Left kidney (tissue), 2 donors: ENCODE data around the gene MAD1L1. TPM values are rescaled to one million over a fixed set of nuclear protein-coding genes. Genes with fewer than 3 reads are reported as not detected.
"Not testable (repeated sequence)": the region's sequence is repeated elsewhere in the genome, so short reads cannot be mapped to it uniquely, and the experiment has no call there.

Source experiments
- DNase-seq: peaks from one replicate; pipeline ENCODE4 v3.0.0-alpha.2; 2013
- polyA plus RNA-seq: library from polyadenylated mRNA; unstranded; fragments of 120-200 nt; gene quantifications from one replicate; pipeline ENCODE4 v1.2.1, GENCODE V29; 2013; ENCODE audit not compliant: insufficient read length

The MAD1L1 gene
- polyA plus RNA-seq, 1 donor, result 21.8 TPM

- DNase-seq, result no peak
Observed at GRCh38 chr7:2044883-2045471, 187.8 kb downstream of the MAD1L1 start.

GRCh38 chr7:2044311-2044882, 188.3 kb downstream of the MAD1L1 start:
- DNase-seq, result no peak

GRCh38 chr7:2043316-2044039, 189.3 kb downstream of the MAD1L1 start:
- DNase-seq, result no peak

GRCh38 chr7:2042650-2043049, 190.1 kb downstream of the MAD1L1 start:
- no peak for DNase-seq

- DNase-seq, result no peak
Observed at GRCh38 chr7:2041496-2042367, 191.0 kb downstream of the MAD1L1 start.

GRCh38 chr7:2040893-2041270, 191.9 kb downstream of the MAD1L1 start:
- no peak for DNase-seq

- DNase-seq, result no peak
Observed at GRCh38 chr7:2040201-2040892, 192.4 kb downstream of the MAD1L1 start.

GRCh38 chr7:2038931-2039728, 193.6 kb downstream of the MAD1L1 start:
- no peak for DNase-seq

- DNase-seq, result no peak
Observed at GRCh38 chr7:2037808-2038522, 194.8 kb downstream of the MAD1L1 start.

- no peak for DNase-seq
Observed at GRCh38 chr7:2037301-2037807, 195.4 kb downstream of the MAD1L1 start.

- DNase-seq, result no peak
Observed at GRCh38 chr7:2036786-2037185, 196.0 kb downstream of the MAD1L1 start.

GRCh38 chr7:2036201-2036600, 196.5 kb downstream of the MAD1L1 start:
- not testable (repeated sequence) for DNase-seq

GRCh38 chr7:2034291-2035201, 198.2 kb downstream of the MAD1L1 start:
- DNase-seq, result no peak

- DNase-seq, result no peak
Observed at GRCh38 chr7:2033586-2034135, 199.1 kb downstream of the MAD1L1 start.

GRCh38 chr7:2032876-2033407, 199.8 kb downstream of the MAD1L1 start:
- DNase-seq, result no peak

- DNase-seq, result no peak
Observed at GRCh38 chr7:2032030-2032875, 200.5 kb downstream of the MAD1L1 start.

GRCh38 chr7:2031451-2031845, 201.3 kb downstream of the MAD1L1 start:
- no peak for DNase-seq
